Peyer's patch (tissue), 4 donors: ENCODE results near the gene AGER. TPM values are rescaled to one million over a fixed set of nuclear protein-coding genes. Genes with fewer than 3 reads are reported as not detected.
"Not testable (repeated sequence)": the region's sequence is repeated elsewhere in the genome, so short reads cannot be mapped to it uniquely, and the experiment has no call there.

Experiments used
- DNase-seq, 3 donors: peaks; one replicate each; pipeline ENCODE4 v3.0.0-alpha.2; 2017 to 2019
- H3K27ac ChIP-seq, 4 donors: fragments of 200-600 bp; sonication (generic); one replicate each; pipeline ENCODE4 v1.5.1; 2016 to 2019
- H3K27me3 ChIP-seq, 2 donors: fragments of 200-600 bp; sonication (generic); one replicate each; pipeline ENCODE4 v1.5.1; 2019
- H3K36me3 ChIP-seq, 3 donors: fragments of 200-600 bp; sonication (generic); one replicate each; pipeline ENCODE4 v1.5.1; 2016 to 2019
- H3K4me1 ChIP-seq, 4 donors: fragments of 200-600 bp; sonication (generic); one replicate each; pipeline ENCODE4 v1.5.1; 2016 to 2019
- H3K4me3 ChIP-seq, 4 donors: fragments of 200-600 bp; sonication (generic); 1 replicate in 3 of 4; 2 replicates in 1 of 4; pipeline ENCODE4 v1.5.1; 2016 to 2019; ENCODE audit warnings: mild to moderate bottlenecking in 1 of 4
- H3K9me3 ChIP-seq, 4 donors: fragments of 200-600 bp; sonication (generic); one replicate each; pipeline ENCODE4 v1.5.1; 2016 to 2019; ENCODE audit warnings: mild to moderate bottlenecking in 1 of 4
- CTCF ChIP-seq, 6 experiments: fragments of 450-650 bp in 4 of 6; fragments of 200-600 bp in 2 of 6; sonication (generic) in 1 of 6; IDR thresholded peaks; one replicate each; pipeline ENCODE4 v1.5.1; 2017 to 2019; ENCODE audit warnings: antibody characterized with exemption in 6 of 6, mild to moderate bottlenecking in 3 of 6, moderate library complexity in 1 of 6
- POLR2A ChIP-seq, 2 donors: fragments of 450-650 bp; IDR thresholded peaks; one replicate each; pipeline ENCODE4 v1.5.1; 2017; ENCODE audit warnings: antibody characterized with exemption in 2 of 2, mild to moderate bottlenecking in 2 of 2, moderate library complexity in 2 of 2
- total RNA-seq, 4 donors: library from RNA; depleted of rRNA; stranded (reverse); fragments of >200 nt; gene quantifications; one replicate each; pipeline ENCODE4 v1.1.0, GENCODE V29; 2016

AGER gene
- total RNA-seq, 4 donors from 2014 or later, result 2.8 to 31.4 (median 9.2) TPM

GRCh38 chr6:32148289-32149091 is 35.6 kb downstream of the AGER start:
- H3K4me3 ChIP-seq, result peak overlapping the region; percentile 9 to 47 (median 30)
- TF ChIP-seq POLR2A (IDR thresholded peaks at IDR 0.05) (no peak), CTCF (IDR thresholded peaks at IDR 0.05) (peak in 1 of 6 experiments; percentile 10)
- H3K27me3 ChIP-seq, result no peaks in the 10 kb centered on the region
- no peak overlapping the region for H3K27ac ChIP-seq
- peaks cover 0 to 17% (median 0%) of the 10 kb centered on the region in 4 donors for H3K4me1 ChIP-seq
- H3K9me3 ChIP-seq, result no peaks in the 10 kb centered on the region
- DNase-seq, result peak; percentile 27 to 82 (median 81)
- H3K36me3 ChIP-seq, result no peaks in the 10 kb centered on the region

GRCh38 chr6:32147401-32148132 is 36.5 kb downstream of the AGER start:
- Histone ChIP-seq H3K9me3 (no peaks in the 10 kb centered on the region), H3K27me3 (no peaks in the 10 kb centered on the region), H3K36me3 (no peaks in the 10 kb centered on the region), H3K4me1 (peaks cover 0 to 10% (median 0%) of the 10 kb centered on the region in 4 donors), H3K27ac (no peak overlapping the region), H3K4me3 (no peak overlapping the region)
- TF ChIP-seq CTCF (IDR thresholded peaks at IDR 0.05), result no peak
- no peak for TF ChIP-seq POLR2A (IDR thresholded peaks at IDR 0.05)
- no peak for DNase-seq

GRCh38 chr6:32146687-32147086 is 37.4 kb downstream of the AGER start:
- H3K36me3 ChIP-seq, result no peaks in the 10 kb centered on the region
- H3K4me1 ChIP-seq, result peaks cover 0 to 3% (median 0%) of the 10 kb centered on the region in 4 donors
- no peak for DNase-seq
- H3K4me3 ChIP-seq, result no peak overlapping the region
- no peak for TF ChIP-seq CTCF (IDR thresholded peaks at IDR 0.05)
- no peaks in the 10 kb centered on the region for H3K27me3 ChIP-seq
- H3K9me3 ChIP-seq, result no peaks in the 10 kb centered on the region
- H3K27ac ChIP-seq, result no peak overlapping the region

GRCh38 chr6:32146287-32146686 is 37.8 kb downstream of the AGER start:
- H3K27ac ChIP-seq, result no peak overlapping the region

GRCh38 chr6:32144238-32144637 is 39.8 kb downstream of the AGER start:
- H3K36me3 ChIP-seq, H3K4me1 ChIP-seq, H3K9me3 ChIP-seq, H3K4me3 ChIP-seq, H3K27me3 ChIP-seq, DNase-seq, H3K27ac ChIP-seq: not testable (repeated sequence)

More at GRCh38 chr6:32146287-32146686, 37.8 kb downstream of the AGER start:
- peaks cover 0 to 3% (median 0%) of the 10 kb centered on the region in 4 donors for H3K4me1 ChIP-seq
- no peaks in the 10 kb centered on the region for H3K27me3 ChIP-seq
- no peak overlapping the region for H3K4me3 ChIP-seq
- no peaks in the 10 kb centered on the region for H3K9me3 ChIP-seq
- H3K36me3 ChIP-seq, result no peaks in the 10 kb centered on the region
- no peak for DNase-seq
- TF ChIP-seq POLR2A (IDR thresholded peaks at IDR 0.05), result no peak
- no peak for TF ChIP-seq CTCF (IDR thresholded peaks at IDR 0.05)

GRCh38 chr6:32140420-32141046 is 43.5 kb downstream of the AGER start:
- TF ChIP-seq POLR2A (IDR thresholded peaks at IDR 0.05), result no peak
- no peak for TF ChIP-seq CTCF (IDR thresholded peaks at IDR 0.05)
- H3K27ac ChIP-seq, result no peak overlapping the region
- no peaks in the 10 kb centered on the region for H3K9me3 ChIP-seq
- H3K27me3 ChIP-seq, result no peaks in the 10 kb centered on the region
- DNase-seq, result no peak
- no peaks in the 10 kb centered on the region for H3K36me3 ChIP-seq
- no peak overlapping the region for H3K4me3 ChIP-seq
- H3K4me1 ChIP-seq, result no peaks in the 10 kb centered on the region
